Ishikawa (cell line): ENCODE measurements around the gene RNF115.

Experiments used
- CEBPB ChIP-seq: IDR thresholded peaks from 2 replicates; pipeline ENCODE4 v1.6.1; 2012
- EP300 ChIP-seq: IDR thresholded peaks from 2 replicates; pipeline ENCODE4 v1.6.1; 2012; ENCODE audit warnings: borderline replicate concordance
- YY1 ChIP-seq: IDR thresholded peaks from 2 replicates; pipeline ENCODE4 v1.6.1; 2012; ENCODE audit warnings: low read depth
- TF ChIP-seq, protein P1 (sequence below): IDR thresholded peaks from 2 replicates; pipeline ENCODE4 v1.6.1; 2012
- TF ChIP-seq, protein P2 (sequence below): IDR thresholded peaks from 2 replicates; pipeline ENCODE4 v1.6.1; 2012; ENCODE audit warnings: low read depth, mild to moderate bottlenecking

DNA sequence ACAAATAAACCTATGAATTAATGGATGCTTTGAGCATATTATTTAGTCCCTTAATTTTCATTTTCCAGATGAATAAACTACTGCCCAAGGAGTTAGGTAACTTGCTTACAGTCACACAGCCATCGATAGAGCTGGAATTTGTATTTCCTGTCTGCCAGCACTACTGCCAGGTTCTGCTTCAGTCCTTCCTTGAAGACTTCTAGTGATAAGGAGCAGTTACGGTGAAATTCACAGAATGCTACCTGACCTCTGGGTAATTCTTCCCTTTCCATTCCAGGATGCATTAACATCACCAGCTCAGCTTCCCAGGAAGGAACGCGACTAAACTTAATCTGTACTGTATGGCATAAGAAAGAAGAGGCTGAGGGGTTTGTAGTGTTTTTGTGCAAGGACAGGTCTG, 93.4 kb downstream of the RNF115 start:
- TF ChIP-seq, protein P1, sequence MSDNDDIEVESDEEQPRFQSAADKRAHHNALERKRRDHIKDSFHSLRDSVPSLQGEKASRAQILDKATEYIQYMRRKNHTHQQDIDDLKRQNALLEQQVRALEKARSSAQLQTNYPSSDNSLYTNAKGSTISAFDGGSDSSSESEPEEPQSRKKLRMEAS: no peak
- TF ChIP-seq EP300: no peak
- TF ChIP-seq YY1: no peak
- no peak for TF ChIP-seq CEBPB
- TF ChIP-seq, protein P2, sequence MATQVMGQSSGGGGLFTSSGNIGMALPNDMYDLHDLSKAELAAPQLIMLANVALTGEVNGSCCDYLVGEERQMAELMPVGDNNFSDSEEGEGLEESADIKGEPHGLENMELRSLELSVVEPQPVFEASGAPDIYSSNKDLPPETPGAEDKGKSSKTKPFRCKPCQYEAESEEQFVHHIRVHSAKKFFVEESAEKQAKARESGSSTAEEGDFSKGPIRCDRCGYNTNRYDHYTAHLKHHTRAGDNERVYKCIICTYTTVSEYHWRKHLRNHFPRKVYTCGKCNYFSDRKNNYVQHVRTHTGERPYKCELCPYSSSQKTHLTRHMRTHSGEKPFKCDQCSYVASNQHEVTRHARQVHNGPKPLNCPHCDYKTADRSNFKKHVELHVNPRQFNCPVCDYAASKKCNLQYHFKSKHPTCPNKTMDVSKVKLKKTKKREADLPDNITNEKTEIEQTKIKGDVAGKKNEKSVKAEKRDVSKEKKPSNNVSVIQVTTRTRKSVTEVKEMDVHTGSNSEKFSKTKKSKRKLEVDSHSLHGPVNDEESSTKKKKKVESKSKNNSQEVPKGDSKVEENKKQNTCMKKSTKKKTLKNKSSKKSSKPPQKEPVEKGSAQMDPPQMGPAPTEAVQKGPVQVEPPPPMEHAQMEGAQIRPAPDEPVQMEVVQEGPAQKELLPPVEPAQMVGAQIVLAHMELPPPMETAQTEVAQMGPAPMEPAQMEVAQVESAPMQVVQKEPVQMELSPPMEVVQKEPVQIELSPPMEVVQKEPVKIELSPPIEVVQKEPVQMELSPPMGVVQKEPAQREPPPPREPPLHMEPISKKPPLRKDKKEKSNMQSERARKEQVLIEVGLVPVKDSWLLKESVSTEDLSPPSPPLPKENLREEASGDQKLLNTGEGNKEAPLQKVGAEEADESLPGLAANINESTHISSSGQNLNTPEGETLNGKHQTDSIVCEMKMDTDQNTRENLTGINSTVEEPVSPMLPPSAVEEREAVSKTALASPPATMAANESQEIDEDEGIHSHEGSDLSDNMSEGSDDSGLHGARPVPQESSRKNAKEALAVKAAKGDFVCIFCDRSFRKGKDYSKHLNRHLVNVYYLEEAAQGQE: no peak
